ENCODE data around the gene SLC25A47. TPM values are rescaled to one million over a fixed set of nuclear protein-coding genes. Genes with fewer than 3 reads are reported as not detected.

The SLC25A47 gene
- total and polyA plus RNA-seq, 9 of the 15 experiments (the other 6 are each of a cell fraction or from before 2014, with no cell fraction given) = 0.09 to 0.23 (median 0.22) TPM; not detected in 6

GRCh38 chr14:100348784-100349685 is 25.9 kb downstream of the SLC25A47 start:
- no peak overlapping the region for H2AFZ ChIP-seq (ENCODE audit: low read depth, low read length)
- H3K79me2 ChIP-seq (ENCODE audit: control insufficient read depth, insufficient read depth, low read length) = no peaks in the 10 kb centered on the region; the same call in 2 of the 3 replicates
- POLR2A ChIA-PET = interaction anchor here (0.6 to 4.9 kb wide), 7 partner anchors 8 to 55 kb away, joined by 3 to 39 read pairs (median 4); a partner anchor contains a TSS
- no peaks in the 10 kb centered on the region for H3K9me3 ChIP-seq (replicated peaks; ENCODE audit: control insufficient read depth, insufficient read depth, low read depth, low read length)
- TF ChIP-seq PURB (CRISPR knock-in tag; IDR thresholded peaks at IDR 0.05; ENCODE audit: low read depth) = no peak
- TF ChIP-seq TOE1 (IDR thresholded peaks at IDR 0.05; ENCODE audit: borderline replicate concordance) = no peak
- no peak for TF ChIP-seq TOE1 (CRISPR knock-in tag; IDR thresholded peaks at IDR 0.05; ENCODE audit: borderline replicate concordance, low read depth)
- TF ChIP-seq CSDE1 (IDR thresholded peaks at IDR 0.05) = no peak
- no peak for TF ChIP-seq POLR3A (IDR thresholded peaks at IDR 0.05; ENCODE audit: borderline replicate concordance, extremely low read depth, insufficient read depth, insufficient read length)
- TF ChIP-seq BCOR (IDR thresholded peaks at IDR 0.05) = no peak
- TF ChIP-seq PHTF2 (CRISPR knock-in tag; IDR thresholded peaks at IDR 0.05) = no peak
- TF ChIP-seq KLF16 (IDR thresholded peaks at IDR 0.05) = no peak
- TF ChIP-seq ETV1 (tag; conservative IDR thresholded peaks at IDR 0.05; ENCODE audit: low read depth) = no peak
- peak; percentile 47; the same call in 1 of the 2 replicates for TF ChIP-seq POLR2G (IDR thresholded peaks at IDR 0.05; ENCODE audit: low read depth, low read length)
- peak; percentile 63 for TF ChIP-seq RBM22 (IDR thresholded peaks at IDR 0.05; ENCODE audit: low read depth, low read length, poor library complexity, severe bottlenecking)
- peak; percentile 45 for TF ChIP-seq RBFOX2 (IDR thresholded peaks at IDR 0.05; ENCODE audit: low read depth, low read length)
- TF ChIP-seq ZNF551 (CRISPR knock-in tag; IDR thresholded peaks at IDR 0.05) = no peak
- in situ Hi-C loops (cut with MboI) = no loop called here
- H3K9ac ChIP-seq (ENCODE audit: insufficient read depth in 1 of 2, low read depth in 2 of 2, low read length in 2 of 2) = no peak overlapping the region
- 94% methylated on average over 14 of the region's 14 CpGs for WGBS (ENCODE audit: insufficient coverage, low coverage, missing lambda C conversion rate)
- DNase-seq (ENCODE audit: extremely low read depth in 1 of 4, low spot score in 3 of 4) (no peak), FAIRE-seq (no peak), ATAC-seq (0 out of 3 replicates have a peak, but pooled peaks have one; percentile 3)
- no peaks in the 10 kb centered on the region for H4K20me1 ChIP-seq (replicated peaks; ENCODE audit: control insufficient read depth, insufficient read depth, low read length)
- peaks cover 0 to 5% of the 10 kb centered on the region in 2 experiments; a peak in 2 of 5 replicates for H3K4me1 ChIP-seq (replicated peaks in 1 of 2; ENCODE audit: control insufficient read depth in 2 of 2, insufficient read depth in 2 of 2, low read length in 2 of 2)
- no peak overlapping the region for H3K4me3 ChIP-seq
- no peaks in the 10 kb centered on the region for H3K27me3 ChIP-seq (ENCODE audit: control insufficient read depth in 2 of 2, insufficient read depth in 2 of 2, low read length in 2 of 2)
- CTCF ChIA-PET (ENCODE audit: low intra/inter-chr PET ratio) = no interaction called here
- H3K4me2 ChIP-seq (ENCODE audit: insufficient read depth, low read length) = no peak overlapping the region
- no TSS peak for BruUV-seq (replicated peaks)
- no peak overlapping the region for H3K27ac ChIP-seq (ENCODE audit: extremely low read depth, low read depth, low read length)
- no peaks in the 10 kb centered on the region for H3K9me1 ChIP-seq (ENCODE audit: control insufficient read depth, insufficient read depth, low read length)
- peaks cover 73% of the 10 kb centered on the region for H3K36me3 ChIP-seq (ENCODE audit: control insufficient read depth, insufficient read depth, low read length)
- intact Hi-C loops (cut with micrococcal nuclease) = no loop called here

Measured in K562 (cell line).